GM18517 (cell line): ENCODE measurements around the gene CFAP298.

Experiments used
- ATAC-seq: cut with Tn5 transposase; IDR thresholded peaks from one replicate; pipeline ENCODE4 v1.9.1; 2021; ENCODE audit warnings: mild to moderate bottlenecking, moderate library complexity; ENCODE audit not compliant: unreplicated experiment

CFAP298 gene

GRCh38 chr21:32599526-32599925 is 12.7 kb downstream of the CFAP298 start:
- no peak for ATAC-seq

DNA sequence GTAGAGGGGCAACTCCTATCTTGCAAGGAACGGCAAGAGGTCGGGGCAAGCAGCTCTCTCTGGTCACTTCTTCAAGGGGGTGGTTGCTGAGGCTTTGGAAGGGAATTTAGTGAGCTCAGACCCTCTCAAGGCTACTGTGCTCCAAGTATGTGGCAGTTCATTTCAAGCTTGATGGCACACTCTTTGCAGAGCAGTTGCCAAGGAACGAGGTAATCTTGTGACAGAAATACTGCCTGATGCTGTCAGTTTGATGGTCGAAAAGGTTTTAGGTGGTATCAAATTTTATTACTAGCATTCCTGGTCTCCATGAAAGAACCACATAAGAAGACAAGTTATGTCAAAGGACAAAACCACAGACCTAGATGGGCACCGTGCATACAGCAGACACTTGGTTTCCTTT is 13.1 kb downstream of the CFAP298 start:
- no peak for ATAC-seq

DNA sequence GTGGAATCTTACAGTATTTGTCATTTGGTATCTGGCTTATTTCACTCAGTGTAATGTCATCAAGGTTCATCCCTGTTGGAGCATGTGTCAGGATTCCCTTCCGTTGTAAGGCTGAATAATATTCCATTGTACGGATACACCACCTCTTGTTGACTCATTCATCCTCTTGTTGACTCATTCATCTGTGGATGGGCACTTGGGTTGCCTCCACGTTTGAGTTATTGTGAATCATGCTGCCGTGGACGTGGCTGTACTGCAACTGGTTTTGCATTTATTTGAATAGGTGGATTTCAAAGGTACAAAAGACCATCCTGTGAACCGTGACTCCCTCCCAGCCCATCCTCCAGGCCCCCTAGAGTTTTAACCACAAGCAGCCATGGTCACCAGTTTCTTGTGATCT is 15.0 kb downstream of the CFAP298 start:
- ATAC-seq: no peak

DNA sequence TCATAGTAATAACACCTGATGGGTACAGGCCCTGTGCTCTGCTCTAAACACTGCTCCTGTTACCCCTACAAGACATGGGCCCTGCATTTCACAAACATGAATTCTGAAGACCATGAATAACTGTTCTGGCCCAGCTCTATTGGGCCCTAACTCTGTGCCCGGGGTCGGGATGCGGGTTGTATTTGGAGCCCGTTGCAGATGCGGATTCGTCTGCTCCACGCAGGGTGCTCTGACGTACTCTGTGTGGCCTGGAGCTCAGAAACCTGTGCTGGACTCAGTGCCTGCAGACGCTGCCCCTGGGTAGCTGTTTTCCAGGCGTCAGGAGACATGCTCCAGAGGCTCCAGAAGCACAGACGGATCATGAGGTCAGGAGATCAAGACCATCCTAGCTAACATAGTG is 16.7 kb downstream of the CFAP298 start:
- ATAC-seq: no peak

- no peak for ATAC-seq
Measured at GRCh38 chr21:32593690-32594089, 18.5 kb downstream of the CFAP298 start.

GRCh38 chr21:32592929-32593502 is 19.2 kb downstream of the CFAP298 start:
- no peak for ATAC-seq

GRCh38 chr21:32590130-32590529 is 22.0 kb downstream of the CFAP298 start:
- ATAC-seq: no peak

DNA sequence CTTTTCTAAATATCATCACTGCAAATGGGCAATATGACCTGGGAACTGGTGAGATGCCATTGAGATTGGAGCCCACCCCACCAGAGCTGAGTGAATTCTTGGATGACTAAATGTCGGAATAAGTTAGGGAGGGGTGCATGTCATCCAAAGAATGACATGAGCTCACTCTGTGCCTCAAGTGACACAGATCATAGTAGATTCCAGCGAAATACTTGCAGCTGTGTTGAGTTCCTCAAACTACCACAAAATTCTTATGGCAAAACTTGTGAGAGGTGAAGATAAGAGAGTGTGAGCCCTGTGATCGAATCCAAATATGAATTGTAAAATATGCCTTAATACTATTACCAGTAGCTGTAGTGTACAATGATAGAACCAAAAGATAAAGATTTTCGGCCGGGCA is 24.5 kb downstream of the CFAP298 start:
- ATAC-seq: no peak

DNA sequence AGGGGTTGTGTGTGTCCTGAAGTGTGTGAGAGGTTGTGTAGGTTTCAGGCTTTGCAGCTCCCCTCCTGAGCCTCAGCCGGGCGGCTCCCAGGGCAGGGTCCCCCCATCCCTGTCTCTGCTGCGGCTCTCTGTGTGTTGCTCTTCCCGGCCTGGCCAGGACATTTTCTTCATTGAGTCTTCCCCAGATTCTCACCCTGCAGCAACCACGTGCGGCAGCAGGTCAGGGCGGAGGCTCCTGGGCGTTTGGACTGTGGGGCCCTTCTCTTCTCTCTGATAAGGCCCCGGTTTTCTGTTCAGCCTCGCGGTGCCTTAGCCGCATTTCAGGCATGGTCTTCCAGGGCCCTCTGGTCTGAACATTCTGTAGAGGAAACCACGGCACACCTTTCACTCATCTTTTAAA is 25.1 kb downstream of the CFAP298 start:
- no peak for ATAC-seq

DNA sequence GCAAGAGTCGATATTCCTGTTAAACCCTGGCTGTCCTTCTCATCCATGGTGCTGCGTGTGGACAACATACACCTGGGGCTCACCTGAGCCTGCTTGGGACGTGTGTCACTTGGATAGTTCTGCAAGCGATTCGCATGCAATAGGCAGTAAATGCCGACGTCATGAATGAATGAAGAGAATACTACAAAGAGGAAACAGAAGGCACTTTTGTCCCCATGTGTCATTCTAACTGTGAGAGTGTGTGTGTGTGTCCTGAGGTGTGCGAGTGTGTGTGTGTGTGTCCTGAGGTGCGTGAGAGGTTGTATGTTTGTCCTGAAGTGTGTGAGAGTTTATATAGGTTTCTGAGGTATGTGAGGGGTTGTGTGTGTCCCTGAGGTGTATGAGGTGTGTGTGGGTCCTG is 26.2 kb downstream of the CFAP298 start:
- ATAC-seq: no peak

GRCh38 chr21:32585042-32585710 is 27.0 kb downstream of the CFAP298 start, which contains the start of gene TCP10L:
Gene TCP10L, minus strand, starts transcription at chr21:32585523. Its CDS starts 1,219 bp downstream, at chr21:32584304.
- no peak for ATAC-seq

DNA sequence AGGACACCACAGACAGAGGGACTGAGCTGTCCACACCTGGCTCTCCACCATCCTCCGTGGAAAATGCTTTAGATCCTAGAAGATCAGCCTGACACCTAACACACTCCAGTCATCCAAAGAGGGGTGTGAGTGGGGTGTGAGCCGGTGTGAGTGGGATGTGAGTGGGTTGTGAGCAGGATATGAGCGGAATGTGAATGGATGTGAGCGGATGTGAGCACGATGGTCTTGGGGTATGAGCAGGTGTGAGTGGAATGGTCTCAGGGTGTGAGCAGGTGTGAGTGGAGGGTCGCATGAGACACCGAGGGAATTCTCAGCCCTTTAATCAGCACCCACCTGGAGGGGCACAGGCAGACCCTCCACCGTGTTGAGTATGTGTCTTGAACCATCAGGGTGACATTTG is 27.7 kb downstream of the CFAP298 start:
- ATAC-seq: no peak

- ATAC-seq: no peak
Measured at GRCh38 chr21:32581732-32582131, 30.4 kb downstream of the CFAP298 start.

DNA sequence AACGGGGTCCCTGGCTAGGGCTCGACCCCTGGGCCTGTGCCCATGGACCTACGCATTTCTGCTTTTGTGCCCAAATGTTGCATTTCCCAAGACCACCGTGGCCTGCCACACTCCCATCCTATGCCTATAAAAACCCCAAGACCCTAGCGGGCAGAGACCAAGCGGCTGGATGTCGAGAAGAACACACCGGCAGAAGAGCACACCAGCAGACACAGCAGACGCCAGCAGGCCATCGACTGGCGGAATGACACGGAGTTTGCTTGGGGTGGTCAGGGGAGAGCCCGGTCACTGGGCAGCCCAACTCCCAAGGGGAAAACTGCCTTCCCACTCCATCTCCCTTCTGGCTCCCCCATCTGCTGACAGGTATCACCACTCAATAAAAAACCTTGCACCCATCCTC is 31.2 kb downstream of the CFAP298 start:
- no peak for ATAC-seq

- no peak for ATAC-seq
Measured at GRCh38 chr21:32578107-32578691, 34.0 kb downstream of the CFAP298 start.

DNA sequence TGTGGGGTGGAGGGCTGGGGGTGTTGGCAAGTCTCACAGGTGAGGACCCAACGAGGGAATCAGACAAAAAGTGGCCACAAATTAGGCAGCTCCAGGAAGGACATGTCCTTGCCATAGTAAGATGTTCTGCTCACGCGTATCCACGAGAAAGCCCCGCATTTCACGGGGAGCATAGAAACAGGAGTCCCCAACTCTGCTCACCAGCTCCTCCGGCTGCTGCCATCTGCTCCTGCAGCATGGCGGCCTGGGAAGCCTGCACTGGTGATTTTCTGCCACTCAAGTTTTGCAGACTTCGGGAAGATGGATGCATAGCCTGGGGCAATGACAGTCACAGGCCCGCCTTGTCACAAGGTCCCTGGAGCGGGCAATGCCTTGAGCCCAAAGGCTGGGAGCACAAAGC is 36.2 kb downstream of the CFAP298 start:
- ATAC-seq: no peak

DNA sequence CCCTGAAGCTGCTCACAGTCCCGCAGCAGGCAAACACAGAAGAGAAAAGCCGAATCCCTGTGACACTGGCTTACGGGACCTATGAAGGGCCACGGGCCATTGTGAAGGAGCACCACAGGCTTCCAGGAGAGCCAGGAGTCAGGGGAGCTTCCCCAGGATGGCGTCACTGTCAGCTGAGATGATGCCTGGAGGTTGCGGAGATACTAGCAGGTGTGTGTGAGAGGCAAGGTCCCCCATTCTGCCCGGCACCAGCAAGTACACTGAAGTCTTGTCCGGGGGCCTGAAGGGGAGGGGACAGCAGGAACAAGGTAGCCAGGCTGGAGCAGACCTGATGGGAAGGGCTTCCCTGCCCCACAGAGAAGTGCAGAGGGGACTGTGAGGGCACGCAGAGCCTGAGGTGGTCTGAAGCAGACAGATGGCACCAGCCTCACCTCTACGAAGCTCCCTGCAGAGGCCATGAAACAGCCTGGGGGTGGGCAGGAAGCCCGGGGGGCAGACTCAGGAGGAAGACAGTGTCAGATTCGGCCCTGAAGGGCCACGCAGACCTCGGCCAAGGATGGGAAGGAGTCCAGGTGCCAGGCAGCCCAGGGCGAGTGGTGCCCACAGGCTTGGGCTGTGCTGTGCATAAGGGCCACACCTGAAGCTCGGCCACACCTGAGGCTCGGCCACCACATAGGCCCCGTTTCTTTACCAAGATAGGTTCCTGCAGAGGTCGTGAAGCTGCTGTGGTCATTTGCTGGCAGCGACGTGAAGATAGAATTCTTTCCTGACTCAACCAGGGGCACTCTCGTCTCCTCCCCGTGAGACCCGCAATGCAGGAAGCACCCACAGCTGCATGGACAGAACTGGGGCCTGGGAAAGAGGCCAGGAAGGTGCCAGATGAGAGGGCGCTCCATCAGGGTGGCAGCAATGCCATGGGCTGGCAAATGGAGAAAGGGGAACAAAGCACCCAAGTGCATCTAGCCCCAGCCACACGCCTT is 36.9 kb downstream of the CFAP298 start:
- ATAC-seq: no peak

- no peak for ATAC-seq
Measured at GRCh38 chr21:32572574-32573420, 39.4 kb downstream of the CFAP298 start.

DNA sequence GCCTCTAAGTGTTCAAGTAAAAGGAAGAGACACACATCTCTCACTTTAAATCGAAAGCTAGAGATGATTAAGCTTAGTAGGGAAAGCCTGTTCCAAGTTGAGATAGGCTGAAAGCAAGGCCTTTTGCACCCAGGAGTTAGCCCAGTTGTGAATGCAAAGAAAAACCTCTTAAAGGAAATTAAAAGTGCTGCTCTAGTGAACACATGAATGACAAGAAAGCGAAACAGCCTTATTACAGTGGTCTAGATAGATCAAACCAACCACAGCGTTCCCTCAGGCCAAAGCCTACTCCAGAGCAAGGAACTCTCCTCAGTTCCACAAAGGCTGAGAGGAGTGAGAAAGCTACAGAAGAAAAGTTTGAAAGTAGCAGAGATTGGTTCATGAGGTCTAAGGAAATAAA is 41.7 kb downstream of the CFAP298 start:
- no peak for ATAC-seq
